H9 (cell line): Measurements from ENCODE around the gene SLC16A2. TPM values are rescaled to one million over a fixed set of nuclear protein-coding genes. Genes with fewer than 3 reads are reported as not detected.

Experiments
- DNase-seq: peaks from one replicate; pipeline ENCODE4 v3.0.0-alpha.2; 2017
- H2AFZ ChIP-seq: one replicate; pipeline ENCODE4 v1.6.1; 2013; ENCODE audit warnings: mild to moderate bottlenecking, low read length, control low read depth, moderate library complexity
- H2AK5ac ChIP-seq: 2 replicates; pipeline ENCODE4 v1.6.1; 2013; ENCODE audit warnings: low read length, control low read depth, mixed read lengths; ENCODE audit not compliant: insufficient read length
- H2BK120ac ChIP-seq: one replicate; pipeline ENCODE4 v1.6.1; 2013; ENCODE audit warnings: low read depth, mild to moderate bottlenecking, low read length, control low read depth, inconsistent platforms; ENCODE audit not compliant: poor library complexity, severe bottlenecking
- H2BK12ac ChIP-seq: 2 replicates; pipeline ENCODE4 v1.6.1; 2013; ENCODE audit warnings: low read length, control low read depth, mixed read lengths, low read depth; ENCODE audit not compliant: insufficient read length
- H2BK15ac ChIP-seq: 2 replicates; pipeline ENCODE4 v1.6.1; 2013; ENCODE audit warnings: low read depth, low read length, control low read depth
- H2BK20ac ChIP-seq: one replicate; pipeline ENCODE4 v1.6.1; 2013; ENCODE audit warnings: low read depth, mild to moderate bottlenecking, low read length, control low read depth, inconsistent platforms; ENCODE audit not compliant: poor library complexity, severe bottlenecking
- H2BK5ac ChIP-seq: 2 replicates; pipeline ENCODE4 v1.6.1; 2013; ENCODE audit warnings: low read length, control low read depth, mixed read lengths; ENCODE audit not compliant: insufficient read length
- H3K14ac ChIP-seq: 2 replicates; pipeline ENCODE4 v1.6.1; 2013; ENCODE audit warnings: low read length, control low read depth; ENCODE audit not compliant: insufficient read depth
- H3K18ac ChIP-seq: 2 replicates; pipeline ENCODE4 v1.6.1; 2013; ENCODE audit warnings: low read depth, mild to moderate bottlenecking, mixed read lengths, low read length, control low read depth; ENCODE audit not compliant: insufficient read length
- H3K23ac ChIP-seq: 2 replicates; pipeline ENCODE4 v1.6.1; 2013; ENCODE audit warnings: low read length, control low read depth, mixed read lengths, low read depth; ENCODE audit not compliant: insufficient read length
- H3K23me2 ChIP-seq: 2 replicates; pipeline ENCODE4 v1.6.1; 2013; ENCODE audit warnings: low read depth, mild to moderate bottlenecking, mixed read lengths, low read length, control low read depth; ENCODE audit not compliant: insufficient read length, poor library complexity, severe bottlenecking
- H3K27ac ChIP-seq: 2 replicates; pipeline ENCODE4 v1.5.1; 2013; ENCODE audit warnings: low read length, control low read depth, mixed read lengths, low read depth; ENCODE audit not compliant: insufficient read length
- H3K27me3 ChIP-seq: 2 replicates; pipeline ENCODE4 v1.6.1; 2013; ENCODE audit warnings: low read length, control low read depth, inconsistent platforms; ENCODE audit not compliant: insufficient read depth
- H3K4ac ChIP-seq: 2 replicates; pipeline ENCODE4 v1.6.1; 2013; ENCODE audit warnings: low read depth, mild to moderate bottlenecking, control low read depth, inconsistent platforms, low read length, moderate library complexity
- H3K4me1 ChIP-seq: 2 replicates; pipeline ENCODE4 v1.6.1; 2013; ENCODE audit warnings: low read length, control low read depth, inconsistent platforms; ENCODE audit not compliant: insufficient read depth
- H3K4me2 ChIP-seq: 2 replicates; pipeline ENCODE4 v1.6.1; 2013; ENCODE audit warnings: low read length, control low read depth, mixed read lengths; ENCODE audit not compliant: insufficient read length, insufficient read depth
- H3K56ac ChIP-seq: 2 replicates; pipeline ENCODE4 v1.6.1; 2013; ENCODE audit warnings: low read depth, mild to moderate bottlenecking, mixed read lengths, low read length, control low read depth; ENCODE audit not compliant: insufficient read length
- H3K79me1 ChIP-seq: 2 replicates; pipeline ENCODE4 v1.6.1; 2013; ENCODE audit warnings: low read depth, mild to moderate bottlenecking, moderate library complexity, low read length, control low read depth, inconsistent platforms; ENCODE audit not compliant: insufficient read depth, poor library complexity, severe bottlenecking
- H3K79me2 ChIP-seq: 2 replicates; pipeline ENCODE4 v1.6.1; 2013; ENCODE audit warnings: low read length, control low read depth, inconsistent platforms; ENCODE audit not compliant: insufficient read depth
- H3K9ac ChIP-seq: 2 replicates; pipeline ENCODE4 v1.6.1; 2013; ENCODE audit warnings: low read length, control low read depth, mixed read lengths; ENCODE audit not compliant: insufficient read length; ENCODE audit errors: extremely low read depth
- H3K9me3 ChIP-seq: one replicate; pipeline ENCODE4 v1.6.1; 2013; ENCODE audit warnings: low read depth, low read length, inconsistent platforms; ENCODE audit not compliant: control insufficient read depth
- H3T11ph ChIP-seq: one replicate; pipeline ENCODE4 v1.6.1; 2013; ENCODE audit warnings: mild to moderate bottlenecking, low read length, control low read depth, inconsistent platforms
- H4K20me1 ChIP-seq: one replicate; pipeline ENCODE4 v1.6.1; 2013; ENCODE audit not compliant: control insufficient read depth, insufficient read length, insufficient read depth
- H4K5ac ChIP-seq: 2 replicates; pipeline ENCODE4 v1.6.1; 2013; ENCODE audit warnings: low read depth, mild to moderate bottlenecking, mixed read lengths, low read length, control low read depth; ENCODE audit not compliant: insufficient read length
- H4K8ac ChIP-seq: replicated peaks from 2 replicates; pipeline ENCODE4 v1.6.1; 2013; ENCODE audit warnings: low read length, control low read depth, mixed read lengths, low read depth; ENCODE audit not compliant: insufficient read length
- H4K91ac ChIP-seq: 2 replicates; pipeline ENCODE4 v1.6.1; 2013; ENCODE audit warnings: low read depth, mild to moderate bottlenecking, moderate library complexity, mixed read lengths, low read length, control low read depth; ENCODE audit not compliant: insufficient read length
- H3K27ac Mint-ChIP-seq, 3 experiments: 2 replicates in 2 of 3; 3 replicates in 1 of 3; pipeline ENCODE4 v1.8.0; 2020 to 2021; ENCODE audit warnings: mixed read lengths in 3 of 3, mild to moderate bottlenecking in 1 of 3, moderate library complexity in 1 of 3
- H3K27me3 Mint-ChIP-seq: 2 replicates; pipeline ENCODE4 v1.8.0; 2021; ENCODE audit warnings: low read depth, mild to moderate bottlenecking, moderate library complexity, mixed read lengths
- H3K36me3 Mint-ChIP-seq, 3 experiments: 2 replicates in 2 of 3; 3 replicates in 1 of 3; pipeline ENCODE4 v1.8.0; 2020 to 2021; ENCODE audit warnings: low read depth in 3 of 3, mixed read lengths in 3 of 3; ENCODE audit not compliant: insufficient read depth in 1 of 3
- H3K4me1 Mint-ChIP-seq, 2 experiments: 2 replicates each; pipeline ENCODE4 v1.8.0; 2020; ENCODE audit warnings: mixed read lengths in 2 of 2
- H3K4me3 Mint-ChIP-seq, 2 experiments: 2 replicates in 1 of 2; 3 replicates in 1 of 2; pipeline ENCODE4 v1.8.0; 2020 to 2021; ENCODE audit warnings: mild to moderate bottlenecking in 2 of 2, mixed read lengths in 2 of 2, moderate library complexity in 1 of 2
- H3K9me3 Mint-ChIP-seq, 2 experiments: 2 replicates in 1 of 2; 3 replicates in 1 of 2; pipeline ENCODE4 v1.8.0; 2020; ENCODE audit warnings: mild to moderate bottlenecking in 2 of 2, mixed read lengths in 2 of 2, moderate library complexity in 1 of 2
- WGBS: extraction: QIAGEN DNeasy Blood & Tissue Kit; methylation state at CpG from one replicate; pipeline ENCODE4 v1.1.7; 2013; ENCODE audit warnings: missing lambda C conversion rate, low lambda C conversion rate, mixed read lengths; ENCODE audit not compliant: insufficient read length; ENCODE audit errors: extremely low coverage; 5-methylcytosine and 5-hydroxymethylcytosine counted together
- total RNA-seq: library from RNA; stranded (reverse); gene quantifications from 2 replicates; pipeline ENCODE4 v1.2.1, GENCODE V29; 2021
- TF ChIP-seq, protein P1 (sequence below): fragments of 200-600 bp; sonication (generic); conservative IDR thresholded peaks from 3 replicates; pipeline ENCODE4 v1.8.0; 2021; ENCODE audit warnings: antibody characterized with exemption, mild to moderate bottlenecking

The SLC16A2 gene
- total RNA-seq, 1 experiment from 2014 or later: 17.1 TPM

DNA sequence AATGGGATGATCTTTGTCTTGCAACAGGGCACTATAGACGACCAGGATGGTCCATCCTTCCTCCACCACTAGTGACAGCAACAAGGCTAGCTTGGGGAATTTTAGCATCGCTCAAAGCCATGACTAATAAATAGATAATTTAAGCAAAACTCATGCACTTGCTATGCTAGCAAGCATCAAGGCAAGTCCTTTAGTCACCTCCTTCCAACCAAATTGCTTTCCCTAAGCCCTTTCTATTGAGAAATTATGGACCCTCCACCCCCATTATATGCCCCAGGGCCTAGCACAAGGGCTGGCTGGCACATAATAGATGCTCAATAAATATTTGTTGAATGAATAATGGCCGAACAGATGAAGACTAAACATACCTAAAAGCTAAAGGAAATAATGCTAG lies 28.6 kb downstream of the SLC16A2 start:
- H3K27ac Mint-ChIP-seq: no peak overlapping the region
- no peak overlapping the region for H3K9ac ChIP-seq
- H3K79me2 ChIP-seq: no peaks in the 10 kb centered on the region
- no peak overlapping the region for H2BK12ac ChIP-seq
- no peaks in the 10 kb centered on the region for H3K4me1 ChIP-seq
- H3K56ac ChIP-seq: no peak overlapping the region
- no peak overlapping the region for H2BK15ac ChIP-seq
- H3K27me3 ChIP-seq: no peaks in the 10 kb centered on the region
- H2AK5ac ChIP-seq: no peak overlapping the region
- H2AFZ ChIP-seq: no peak overlapping the region
- H2BK20ac ChIP-seq: no peak overlapping the region
- no peak overlapping the region for H3K23ac ChIP-seq
- TF ChIP-seq, protein P1, sequence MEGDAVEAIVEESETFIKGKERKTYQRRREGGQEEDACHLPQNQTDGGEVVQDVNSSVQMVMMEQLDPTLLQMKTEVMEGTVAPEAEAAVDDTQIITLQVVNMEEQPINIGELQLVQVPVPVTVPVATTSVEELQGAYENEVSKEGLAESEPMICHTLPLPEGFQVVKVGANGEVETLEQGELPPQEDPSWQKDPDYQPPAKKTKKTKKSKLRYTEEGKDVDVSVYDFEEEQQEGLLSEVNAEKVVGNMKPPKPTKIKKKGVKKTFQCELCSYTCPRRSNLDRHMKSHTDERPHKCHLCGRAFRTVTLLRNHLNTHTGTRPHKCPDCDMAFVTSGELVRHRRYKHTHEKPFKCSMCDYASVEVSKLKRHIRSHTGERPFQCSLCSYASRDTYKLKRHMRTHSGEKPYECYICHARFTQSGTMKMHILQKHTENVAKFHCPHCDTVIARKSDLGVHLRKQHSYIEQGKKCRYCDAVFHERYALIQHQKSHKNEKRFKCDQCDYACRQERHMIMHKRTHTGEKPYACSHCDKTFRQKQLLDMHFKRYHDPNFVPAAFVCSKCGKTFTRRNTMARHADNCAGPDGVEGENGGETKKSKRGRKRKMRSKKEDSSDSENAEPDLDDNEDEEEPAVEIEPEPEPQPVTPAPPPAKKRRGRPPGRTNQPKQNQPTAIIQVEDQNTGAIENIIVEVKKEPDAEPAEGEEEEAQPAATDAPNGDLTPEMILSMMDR: no peak
- no peak overlapping the region for H2BK5ac ChIP-seq
- H4K20me1 ChIP-seq: no peaks in the 10 kb centered on the region
- no peak overlapping the region for H4K8ac ChIP-seq
- no peaks in the 10 kb centered on the region for H3K9me3 ChIP-seq
- no peak overlapping the region for H3K4ac ChIP-seq
- H2BK120ac ChIP-seq: no peak overlapping the region
- no peak overlapping the region for H3K18ac ChIP-seq
- DNase-seq: no peak
- H3T11ph ChIP-seq: no peak overlapping the region
- H3K27ac ChIP-seq: no peak overlapping the region
- H4K5ac ChIP-seq: no peak overlapping the region
- H3K4me2 ChIP-seq: no peak overlapping the region
- WGBS: no CpG with 5 or more reads among the region's 3 CpGs
- H3K4me1 Mint-ChIP-seq: peaks cover 2% of the 10 kb centered on the region in 2 experiments; a peak in 1 of 4 replicates
- H3K9me3 Mint-ChIP-seq: peaks cover 12 to 22% of the 10 kb centered on the region in 2 experiments
- H3K79me1 ChIP-seq: no peaks in the 10 kb centered on the region
- no peak overlapping the region for H3K4me3 Mint-ChIP-seq
- no peaks in the 10 kb centered on the region for H3K23me2 ChIP-seq
- no peak overlapping the region for H4K91ac ChIP-seq
- no peaks in the 10 kb centered on the region for H3K27me3 Mint-ChIP-seq
- H3K36me3 Mint-ChIP-seq: 0 out of 7 replicates have a peak, but pooled peaks cover 0 to 4% (median 2%) of the 10 kb centered on the region in 3 experiments
- no peak overlapping the region for H3K14ac ChIP-seq
